Measurements from ENCODE around the gene BCAS3.

DNA sequence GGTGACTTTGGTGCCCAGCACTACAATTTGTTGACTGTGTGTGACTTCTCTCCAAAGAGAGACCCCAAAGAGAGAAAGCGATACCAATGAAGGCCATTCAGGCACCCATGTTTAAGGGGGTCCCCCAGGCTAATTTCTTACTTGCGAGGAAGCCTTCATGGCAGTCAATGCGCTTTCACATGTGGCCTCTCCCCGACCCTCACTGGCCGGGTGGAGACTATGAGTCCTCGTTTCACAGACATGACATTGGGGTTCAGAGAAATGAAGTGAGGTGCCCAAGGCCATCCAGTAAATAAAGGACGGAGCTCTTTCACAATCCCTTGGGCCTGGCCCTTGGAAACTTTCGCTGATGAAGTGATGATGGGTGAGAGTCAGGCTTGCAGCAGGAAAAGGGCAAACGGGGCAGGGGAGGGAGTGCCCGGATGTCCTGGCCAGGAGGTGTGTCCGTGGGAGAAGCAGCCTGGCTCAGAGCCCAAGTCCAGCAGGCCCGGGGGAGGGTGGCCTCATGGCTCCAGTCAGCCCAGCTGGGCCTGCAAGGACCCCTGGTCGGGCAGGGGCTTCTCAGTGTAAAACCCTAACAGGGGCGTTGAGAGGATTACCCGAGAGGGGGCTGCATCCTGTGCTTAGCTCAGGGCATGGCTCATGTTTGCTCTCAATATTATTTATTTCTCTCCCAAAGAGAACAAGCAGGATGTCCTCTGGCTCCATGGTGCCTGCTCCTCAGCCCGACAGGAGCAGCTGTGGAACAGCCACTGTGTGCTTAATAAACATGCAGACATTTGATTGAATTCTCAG, 736.7 kb downstream of the BCAS3 start:
- TF ChIP-seq POLR2A (IDR thresholded peaks at IDR 0.05; ENCODE audit: low read depth, low read length): no peak
- no peak for TF ChIP-seq TAF1 (IDR thresholded peaks at IDR 0.05; ENCODE audit: low read depth, low read length)
- no peak for TF ChIP-seq POLR2AphosphoS5 (IDR thresholded peaks at IDR 0.05; ENCODE audit: low read depth, low read length)
- no peak for TF ChIP-seq SPI1 (IDR thresholded peaks at IDR 0.05; ENCODE audit: low read depth, low read length)
- no peak for TF ChIP-seq PAX5 (IDR thresholded peaks at IDR 0.05; ENCODE audit: insufficient read depth, low read length, severe bottlenecking)
